Measurements from ENCODE around the gene SPTB. TPM values are rescaled to one million over a fixed set of nuclear protein-coding genes. Genes with fewer than 3 reads are reported as not detected.

Gene SPTB
- polyA plus RNA-seq, 1 experiment: 0.01 TPM

- H3K27me3 ChIP-seq (ENCODE audit: control insufficient read depth, insufficient read depth, low read length): peaks cover 54% of the 10 kb centered on the region
- no peaks in the 10 kb centered on the region for H3K9me3 ChIP-seq (ENCODE audit: control insufficient read depth, insufficient read depth, low read length)
- no peak overlapping the region for H3K27ac ChIP-seq (ENCODE audit: low read depth, low read length)
- no peak for DNase-seq (ENCODE audit: low read depth, low spot score)
- CTCF ChIA-PET: interaction anchor here (1.7 to 2.0 kb wide), 2 partner anchors 22 to 66 kb away, joined by 5 to 6 read pairs; no protein-coding TSS in a partner anchor
- no peak overlapping the region for H3K4me3 ChIP-seq (ENCODE audit: low read depth, low read length)
- TF ChIP-seq, protein P1, sequence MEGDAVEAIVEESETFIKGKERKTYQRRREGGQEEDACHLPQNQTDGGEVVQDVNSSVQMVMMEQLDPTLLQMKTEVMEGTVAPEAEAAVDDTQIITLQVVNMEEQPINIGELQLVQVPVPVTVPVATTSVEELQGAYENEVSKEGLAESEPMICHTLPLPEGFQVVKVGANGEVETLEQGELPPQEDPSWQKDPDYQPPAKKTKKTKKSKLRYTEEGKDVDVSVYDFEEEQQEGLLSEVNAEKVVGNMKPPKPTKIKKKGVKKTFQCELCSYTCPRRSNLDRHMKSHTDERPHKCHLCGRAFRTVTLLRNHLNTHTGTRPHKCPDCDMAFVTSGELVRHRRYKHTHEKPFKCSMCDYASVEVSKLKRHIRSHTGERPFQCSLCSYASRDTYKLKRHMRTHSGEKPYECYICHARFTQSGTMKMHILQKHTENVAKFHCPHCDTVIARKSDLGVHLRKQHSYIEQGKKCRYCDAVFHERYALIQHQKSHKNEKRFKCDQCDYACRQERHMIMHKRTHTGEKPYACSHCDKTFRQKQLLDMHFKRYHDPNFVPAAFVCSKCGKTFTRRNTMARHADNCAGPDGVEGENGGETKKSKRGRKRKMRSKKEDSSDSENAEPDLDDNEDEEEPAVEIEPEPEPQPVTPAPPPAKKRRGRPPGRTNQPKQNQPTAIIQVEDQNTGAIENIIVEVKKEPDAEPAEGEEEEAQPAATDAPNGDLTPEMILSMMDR (IDR thresholded peaks at IDR 0.05; ENCODE audit: low read depth, low read length): no peak
- POLR2A ChIA-PET: no interaction called here
Observed at GRCh38 chr14:64844969-64845536, 34.7 kb downstream of the SPTB start.

DNA sequence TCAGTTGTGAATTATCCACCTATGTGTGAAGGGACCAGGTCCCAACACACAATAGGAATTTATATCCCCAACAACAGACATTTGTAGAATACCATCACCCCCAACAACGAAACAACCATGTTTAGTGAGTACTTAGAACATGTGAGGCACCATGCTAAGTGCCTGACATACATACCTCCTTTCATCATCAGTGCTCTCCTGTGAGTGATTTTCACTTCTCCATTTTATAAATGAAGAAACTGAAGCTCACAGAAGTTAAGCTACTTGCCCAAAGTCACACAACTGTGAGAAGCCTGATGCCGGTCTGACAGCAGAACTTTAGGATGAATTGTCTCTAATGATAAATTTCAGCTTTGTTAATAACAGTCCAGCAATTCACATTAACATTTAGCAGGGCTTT lies 35.4 kb downstream of the SPTB start:
- Histone ChIP-seq H3K9me3 (ENCODE audit: control insufficient read depth, insufficient read depth, low read length) (no peaks in the 10 kb centered on the region), H3K27ac (ENCODE audit: low read depth, low read length) (no peak overlapping the region), H3K27me3 (ENCODE audit: control insufficient read depth, insufficient read depth, low read length) (peaks cover 51% of the 10 kb centered on the region), H3K4me3 (ENCODE audit: low read depth, low read length) (no peak overlapping the region)
- ChIA-PET CTCF (interaction anchor here (1.7 to 2.0 kb wide), 2 partner anchors 21 to 67 kb away, joined by 5 to 6 read pairs; no protein-coding TSS in a partner anchor), POLR2A (no interaction called here)
- DNase-seq (ENCODE audit: low read depth, low spot score): no peak
- TF ChIP-seq, protein P1 (IDR thresholded peaks at IDR 0.05; ENCODE audit: low read depth, low read length): no peak

- TF ChIP-seq, protein P1 (IDR thresholded peaks at IDR 0.05; ENCODE audit: low read depth, low read length): no peak
- Histone ChIP-seq H3K27ac (ENCODE audit: low read depth, low read length) (no peak overlapping the region), H3K9me3 (ENCODE audit: control insufficient read depth, insufficient read depth, low read length) (no peaks in the 10 kb centered on the region), H3K4me3 (ENCODE audit: low read depth, low read length) (no peak overlapping the region), H3K27me3 (ENCODE audit: control insufficient read depth, insufficient read depth, low read length) (peaks cover 51% of the 10 kb centered on the region)
- CTCF ChIA-PET: interaction anchor here (1.7 to 2.0 kb wide), 2 partner anchors 20 to 67 kb away, joined by 5 to 6 read pairs; no protein-coding TSS in a partner anchor
- POLR2A ChIA-PET: no interaction called here
- no peak for DNase-seq (ENCODE audit: low read depth, low spot score)
Observed at GRCh38 chr14:64843548-64843947, 36.2 kb downstream of the SPTB start.

GRCh38 chr14:64841772-64842750 lies 37.6 kb downstream of the SPTB start:
- peaks cover 43% of the 10 kb centered on the region for H3K27me3 ChIP-seq (ENCODE audit: control insufficient read depth, insufficient read depth, low read length)
- ChIA-PET POLR2A (no interaction called here), CTCF (interaction anchor here (0.5 to 3.5 kb wide), 5 partner anchors 13 to 49 kb away, joined by 3 to 29 read pairs (median 3); no protein-coding TSS in a partner anchor)
- H3K4me3 ChIP-seq (ENCODE audit: low read depth, low read length): no peak overlapping the region
- DNase-seq (ENCODE audit: low read depth, low spot score): no peak
- H3K9me3 ChIP-seq (ENCODE audit: control insufficient read depth, insufficient read depth, low read length): no peaks in the 10 kb centered on the region
- TF ChIP-seq, protein P1 (IDR thresholded peaks at IDR 0.05; ENCODE audit: low read depth, low read length): no peak
- no peak overlapping the region for H3K27ac ChIP-seq (ENCODE audit: low read depth, low read length)

Data from AG04450 (cell line).